Measurements from ENCODE around the gene TRAF1.
"Not testable (repeated sequence)": the region's sequence is repeated elsewhere in the genome, so short reads cannot be mapped to it uniquely, and the experiment has no call there.

TRAF1 gene, protein sequence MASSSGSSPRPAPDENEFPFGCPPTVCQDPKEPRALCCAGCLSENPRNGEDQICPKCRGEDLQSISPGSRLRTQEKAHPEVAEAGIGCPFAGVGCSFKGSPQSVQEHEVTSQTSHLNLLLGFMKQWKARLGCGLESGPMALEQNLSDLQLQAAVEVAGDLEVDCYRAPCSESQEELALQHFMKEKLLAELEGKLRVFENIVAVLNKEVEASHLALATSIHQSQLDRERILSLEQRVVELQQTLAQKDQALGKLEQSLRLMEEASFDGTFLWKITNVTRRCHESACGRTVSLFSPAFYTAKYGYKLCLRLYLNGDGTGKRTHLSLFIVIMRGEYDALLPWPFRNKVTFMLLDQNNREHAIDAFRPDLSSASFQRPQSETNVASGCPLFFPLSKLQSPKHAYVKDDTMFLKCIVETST

DNA sequence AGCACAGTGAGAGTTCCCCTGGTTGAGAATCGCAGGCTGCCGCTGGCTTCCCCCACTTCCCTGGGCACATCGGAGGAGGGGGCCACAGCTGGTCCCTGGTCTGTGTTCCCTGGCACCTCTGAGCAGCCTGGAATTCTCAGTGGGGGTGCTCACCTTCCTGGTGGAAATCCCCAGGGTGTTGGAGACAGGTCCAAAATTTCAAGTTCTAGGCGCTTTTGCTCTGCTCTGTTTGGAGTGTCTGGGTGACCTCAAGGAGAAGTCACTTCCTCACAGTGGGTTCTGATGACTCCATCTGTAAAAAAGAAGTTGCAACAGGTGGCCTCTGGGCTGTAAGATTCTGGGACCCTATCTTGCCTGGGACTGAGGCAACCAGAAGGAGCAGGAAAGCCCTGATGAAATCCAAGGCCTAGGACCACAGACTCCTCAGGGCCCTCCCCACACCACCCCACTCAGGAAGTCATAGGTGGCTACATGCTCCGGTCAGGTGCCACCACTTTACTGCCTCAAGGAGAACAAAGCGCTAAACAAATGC is at the start of gene TRAF1:
TRAF1 (minus strand) TSS at position 400 of the 532 bp plus-strand sequence. CDS start 721 bp downstream, outside the sequence.
- Histone ChIP-seq H3K4me3 (peak within 1 kb of the TSS in 1 of 10 experiments; percentile 1; a peak in 1 of 20 replicates), H3K27ac (peak within 1 kb of the TSS in 10 of 11 experiments; percentile 51 to 93 (median 75); a peak in 21 of 22 replicates), H3K9ac (peak within 1 kb of the TSS in 10 of 11 experiments; percentile 34 to 86 (median 54); a peak in 16 of 22 replicates)

DNA sequence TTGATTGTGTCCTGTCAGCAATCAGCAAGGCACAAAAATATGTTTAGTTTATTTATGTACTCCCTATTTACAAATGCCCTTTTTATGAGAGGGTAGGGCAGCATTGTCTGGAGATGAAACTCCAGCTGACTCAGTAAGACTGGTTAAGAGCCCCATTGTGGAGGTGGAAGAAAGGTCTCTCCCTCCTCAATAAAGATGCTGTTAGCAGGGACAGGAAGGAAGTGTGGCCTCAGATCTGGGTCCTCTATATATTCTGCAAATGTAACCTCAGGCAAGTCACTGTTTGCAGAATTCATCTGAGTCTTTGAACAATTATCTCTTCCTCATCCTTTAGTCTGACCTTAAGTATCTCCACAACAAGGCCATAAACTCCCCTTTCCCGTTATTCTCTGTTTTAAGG is 48.3 kb upstream of the TRAF1 start:
- no peak overlapping the region for H3K9ac ChIP-seq
- no peaks in the 10 kb centered on the region for H3K36me3 ChIP-seq
- H4K20me1 ChIP-seq, result no peaks in the 10 kb centered on the region
- no peak overlapping the region for H3K4me3 ChIP-seq
- H3K27me3 ChIP-seq, result no peaks in the 10 kb centered on the region
- no peak overlapping the region for H3K27ac ChIP-seq
- peak overlapping the region in 9 of 11 experiments; percentile 6 to 41 (median 21); a peak in 12 of 22 replicates for H3K4me2 ChIP-seq
- no peaks in the 10 kb centered on the region for H3K9me3 ChIP-seq (replicated peaks in 1 of 11)
- no peak for TF ChIP-seq Cebpa-rat (IDR thresholded peaks at IDR 0.05)
- H3K4me1 ChIP-seq, result peaks cover 6 to 10% (median 9%) of the 10 kb centered on the region in 10 experiments; a peak in 19 of 20 replicates

More for the DNA sequence above, at the start of gene TRAF1:
- Histone ChIP-seq H3K9me3 (replicated peaks in 1 of 11) (0 out of 22 replicates have a peak, but pooled peaks cover 0 to 3% (median 0%) of the 10 kb centered on the region in 11 experiments), H3K36me3 (no peaks in the 10 kb centered on the region), H3K4me2 (peak within 1 kb of the TSS; percentile 84 to 99 (median 96)), H3K4me1 (peaks cover 64 to 71% (median 69%) of the 10 kb centered on the region in 10 experiments), H4K20me1 (no peaks in the 10 kb centered on the region), H3K27me3 (no peaks in the 10 kb centered on the region)
- peak in 6 of 11 experiments; percentile 24 to 88 (median 66); a peak in 10 of 22 replicates for TF ChIP-seq Cebpa-rat (IDR thresholded peaks at IDR 0.05)

DNA sequence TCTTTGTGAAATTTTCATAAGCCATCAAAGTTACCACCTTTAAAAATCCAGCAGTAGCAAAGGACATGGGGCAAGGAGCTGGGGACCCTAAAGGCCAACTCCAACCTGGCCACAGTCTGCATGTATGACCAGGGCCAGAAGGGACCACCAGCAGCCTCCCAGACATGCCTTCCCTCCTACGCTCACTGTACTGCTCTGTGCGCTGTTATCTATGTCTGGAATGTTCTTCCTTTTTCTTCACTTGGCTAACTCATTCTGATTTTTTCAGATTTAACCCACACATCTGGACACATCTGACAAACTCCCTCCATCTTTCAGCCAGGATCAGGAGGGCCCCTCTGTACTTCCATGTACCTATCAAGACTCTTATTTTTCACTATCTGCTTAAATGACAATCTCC is 47.6 kb upstream of the TRAF1 start:
- H3K9me3 ChIP-seq (replicated peaks in 1 of 11), result no peaks in the 10 kb centered on the region
- no peak overlapping the region for H3K4me2 ChIP-seq
- no peak overlapping the region for H3K9ac ChIP-seq
- no peaks in the 10 kb centered on the region for H3K27me3 ChIP-seq
- H3K27ac ChIP-seq, result no peak overlapping the region
- H3K4me1 ChIP-seq, result peaks cover 6 to 10% (median 9%) of the 10 kb centered on the region in 10 experiments; a peak in 19 of 20 replicates
- no peak overlapping the region for H3K4me3 ChIP-seq
- TF ChIP-seq Cebpa-rat (IDR thresholded peaks at IDR 0.05), result no peak
- H3K36me3 ChIP-seq, result no peaks in the 10 kb centered on the region
- H4K20me1 ChIP-seq, result no peaks in the 10 kb centered on the region

DNA sequence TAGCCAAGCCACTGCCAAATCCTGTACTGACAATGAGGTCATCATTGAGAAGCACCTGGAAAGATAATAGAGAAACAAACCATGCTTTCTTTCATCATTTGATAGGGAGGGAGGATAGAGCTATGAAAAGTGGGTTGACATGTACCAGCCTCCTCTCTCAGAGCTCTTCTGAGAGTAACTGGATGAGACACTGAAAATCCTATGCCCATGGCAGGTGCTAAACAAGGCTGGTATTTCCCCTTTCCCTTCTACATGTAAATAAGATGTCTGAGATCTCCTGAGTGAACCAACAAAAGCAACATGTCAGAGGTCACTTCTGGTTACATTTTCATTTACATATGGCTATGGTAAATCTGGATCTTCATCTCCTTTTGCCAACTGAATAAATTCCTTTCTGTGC is 45.3 kb upstream of the TRAF1 start:
- no peak overlapping the region for H3K9ac ChIP-seq
- H3K4me1 ChIP-seq, result peaks cover 6 to 10% (median 9%) of the 10 kb centered on the region in 10 experiments; a peak in 19 of 20 replicates
- H3K4me2 ChIP-seq, result no peak overlapping the region
- no peaks in the 10 kb centered on the region for H3K36me3 ChIP-seq
- no peak overlapping the region for H3K4me3 ChIP-seq
- no peaks in the 10 kb centered on the region for H3K27me3 ChIP-seq
- H3K27ac ChIP-seq, result no peak overlapping the region
- H4K20me1 ChIP-seq, result no peaks in the 10 kb centered on the region
- no peaks in the 10 kb centered on the region for H3K9me3 ChIP-seq (replicated peaks in 1 of 11)
- TF ChIP-seq Cebpa-rat (IDR thresholded peaks at IDR 0.05), result no peak

DNA sequence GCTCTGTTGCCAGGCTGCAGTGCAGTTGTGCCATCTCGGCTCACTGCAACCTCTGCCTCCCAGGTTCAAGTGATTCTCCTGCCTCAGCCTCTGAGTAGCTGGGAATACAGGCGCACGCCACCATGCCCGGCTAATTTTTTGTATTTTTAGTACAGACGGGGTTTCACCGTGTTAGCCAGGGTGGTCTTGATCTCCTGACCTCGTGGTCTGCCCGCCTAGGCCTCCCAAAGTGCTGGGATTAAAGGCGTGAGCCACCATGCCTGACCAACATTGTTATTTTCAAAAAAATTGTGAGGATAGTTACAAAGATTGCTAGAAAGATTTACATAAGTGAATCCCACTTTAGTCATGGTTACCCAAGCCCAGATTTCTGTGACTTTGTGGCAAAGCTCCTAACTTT is 44.9 kb upstream of the TRAF1 start:
- H3K9me3 ChIP-seq (replicated peaks in 1 of 11); H3K36me3 ChIP-seq; H3K4me1 ChIP-seq; H4K20me1 ChIP-seq; H3K9ac ChIP-seq; H3K4me2 ChIP-seq; H3K4me3 ChIP-seq; H3K27me3 ChIP-seq; H3K27ac ChIP-seq: not testable (repeated sequence)

DNA sequence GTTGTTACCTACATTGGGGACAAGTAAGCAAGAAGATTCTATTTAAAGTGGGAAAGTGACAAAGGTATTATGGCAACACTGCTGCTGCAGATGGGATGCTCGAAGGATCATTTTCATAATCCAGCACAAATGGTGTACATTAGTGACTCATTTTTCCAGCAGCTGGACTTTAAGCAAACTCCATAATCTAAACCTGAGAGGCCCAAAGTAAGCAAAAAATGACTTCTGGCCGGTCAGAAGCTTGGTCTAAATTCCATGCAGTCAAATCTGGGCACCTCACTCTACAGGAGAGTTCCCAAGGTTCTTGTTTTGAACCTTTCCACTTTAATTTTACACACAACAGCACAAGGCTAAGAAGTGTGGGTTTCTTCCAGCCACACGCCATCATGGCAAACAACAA is 43.6 kb upstream of the TRAF1 start:
- no peak overlapping the region for H3K4me3 ChIP-seq
- H3K36me3 ChIP-seq, result no peaks in the 10 kb centered on the region
- H4K20me1 ChIP-seq, result no peaks in the 10 kb centered on the region
- no peak for TF ChIP-seq Cebpa-rat (IDR thresholded peaks at IDR 0.05)
- H3K4me1 ChIP-seq, result peaks cover 6 to 8% (median 7%) of the 10 kb centered on the region in 10 experiments; a peak in 19 of 20 replicates
- H3K9me3 ChIP-seq (replicated peaks in 1 of 11), result no peaks in the 10 kb centered on the region
- no peak overlapping the region for H3K9ac ChIP-seq
- no peak overlapping the region for H3K27ac ChIP-seq
- no peaks in the 10 kb centered on the region for H3K27me3 ChIP-seq
- H3K4me2 ChIP-seq, result no peak overlapping the region

DNA sequence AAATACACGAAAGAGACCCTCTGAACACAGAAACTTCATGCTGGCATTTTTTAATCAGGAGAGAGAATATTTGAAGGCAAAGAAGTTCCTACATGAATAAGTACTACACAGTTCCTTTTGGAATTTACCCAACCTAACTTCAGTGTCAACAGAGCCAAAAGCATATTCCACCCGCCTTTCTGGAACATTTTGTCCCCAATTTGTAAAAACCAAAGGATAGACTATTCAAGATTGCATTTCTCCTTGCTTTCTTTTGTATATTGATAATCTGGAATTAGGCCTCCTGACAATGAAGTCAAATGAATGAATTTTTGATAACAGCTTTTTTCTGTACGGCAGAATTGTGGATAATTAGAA is 39.4 kb upstream of the TRAF1 start:
- H3K4me1 ChIP-seq, result no peaks in the 10 kb centered on the region
- no peak overlapping the region for H3K4me2 ChIP-seq
- no peak overlapping the region for H3K27ac ChIP-seq
- H3K4me3 ChIP-seq, result no peak overlapping the region
- H3K9ac ChIP-seq, result no peak overlapping the region
- H3K27me3 ChIP-seq, result no peaks in the 10 kb centered on the region
- H4K20me1 ChIP-seq, result no peaks in the 10 kb centered on the region
- no peaks in the 10 kb centered on the region for H3K9me3 ChIP-seq (replicated peaks in 1 of 11)
- H3K36me3 ChIP-seq, result peaks cover 0 to 4% (median 0%) of the 10 kb centered on the region in 11 experiments; a peak in 1 of 22 replicates
- TF ChIP-seq Cebpa-rat (IDR thresholded peaks at IDR 0.05), result no peak

DNA sequence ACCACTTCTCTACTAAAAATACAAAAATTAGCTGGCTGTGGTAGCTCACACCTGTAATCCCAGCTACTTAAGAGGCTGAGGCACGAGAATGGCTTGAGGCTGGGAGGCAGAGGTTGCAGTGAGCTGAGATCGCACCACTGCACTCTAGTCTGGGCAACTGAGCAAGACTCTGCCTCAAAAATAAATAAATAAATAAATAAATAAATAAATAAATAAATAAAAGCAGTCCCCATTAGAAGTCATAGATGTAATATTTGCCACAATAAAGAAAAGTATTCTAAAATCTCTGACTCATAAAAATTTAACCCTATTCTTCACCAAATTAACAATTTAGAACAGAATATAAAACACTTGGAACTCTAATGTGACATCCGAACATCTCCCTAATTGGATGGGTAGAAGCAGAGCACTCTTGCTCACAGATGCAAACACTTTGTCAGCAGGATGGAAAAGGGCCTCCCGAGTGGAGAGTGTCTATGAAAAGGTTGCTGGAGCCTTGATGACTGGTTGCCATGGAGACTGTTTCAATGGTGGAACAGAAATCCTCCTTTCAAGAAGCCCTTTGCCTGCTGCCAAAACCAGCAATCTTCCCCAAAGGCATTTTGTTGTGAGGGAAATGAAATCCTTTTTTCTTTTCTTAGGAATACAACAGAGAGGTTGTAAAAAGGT is 38.9 kb upstream of the TRAF1 start:
- no peaks in the 10 kb centered on the region for H3K9me3 ChIP-seq (replicated peaks in 1 of 11)
- H4K20me1 ChIP-seq, result no peaks in the 10 kb centered on the region
- H3K4me1 ChIP-seq, result no peaks in the 10 kb centered on the region
- H3K4me2 ChIP-seq, result no peak overlapping the region
- no peak for TF ChIP-seq Cebpa-rat (IDR thresholded peaks at IDR 0.05)
- H3K4me3 ChIP-seq, result no peak overlapping the region
- no peak overlapping the region for H3K27ac ChIP-seq
- peaks cover 0 to 4% (median 0%) of the 10 kb centered on the region in 11 experiments; a peak in 1 of 22 replicates for H3K36me3 ChIP-seq
- no peaks in the 10 kb centered on the region for H3K27me3 ChIP-seq
- H3K9ac ChIP-seq, result no peak overlapping the region

DNA sequence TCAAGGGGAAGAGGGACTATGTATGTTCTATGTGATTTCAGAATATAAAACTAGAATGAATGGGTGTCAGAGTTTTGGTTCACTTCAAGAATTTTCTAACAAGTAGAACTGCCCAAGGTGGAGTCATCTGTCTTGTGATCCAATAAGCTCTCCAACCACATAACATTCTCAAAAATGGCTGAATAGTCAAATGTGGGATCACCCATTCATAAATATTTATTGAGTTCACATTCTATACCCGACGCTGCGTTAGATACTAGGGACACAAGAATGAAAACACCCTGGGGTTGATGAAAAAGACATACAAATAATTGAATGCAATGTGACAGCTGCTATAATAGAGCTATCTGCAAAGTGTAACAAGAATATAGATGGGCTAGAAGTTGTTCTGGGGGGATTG is 35.3 kb upstream of the TRAF1 start:
- Histone ChIP-seq H3K4me3 (no peak overlapping the region), H3K27me3 (no peaks in the 10 kb centered on the region), H3K27ac (no peak overlapping the region), H3K4me1 (no peaks in the 10 kb centered on the region), H3K9ac (no peak overlapping the region), H3K9me3 (replicated peaks in 1 of 11) (no peaks in the 10 kb centered on the region), H3K4me2 (no peak overlapping the region), H3K36me3 (peaks cover 0 to 4% (median 0%) of the 10 kb centered on the region in 11 experiments; a peak in 1 of 22 replicates), H4K20me1 (no peaks in the 10 kb centered on the region)
- TF ChIP-seq Cebpa-rat (IDR thresholded peaks at IDR 0.05), result no peak

Measured in BLaER1 treated with 17β-estradiol and CSF1 and Interleukin-3, amounts not matched to agents 10 nM and 100 nM (cell line).